HepG2 (cell line): ENCODE results near the gene MTPN.

Experiments used
- MYC ChIP-seq: sonication (generic); formaldehyde crosslinking; IDR thresholded peaks from 2 replicates; pipeline ENCODE4 v1.9.0; 2021; ENCODE audit warnings: missing genetic modification reagents, borderline replicate concordance
- RXRA ChIP-seq: sonication (generic); formaldehyde crosslinking; IDR thresholded peaks from 2 replicates; pipeline ENCODE4 v1.5.1; 2020; ENCODE audit warnings: missing genetic modification reagents
- SMC3 ChIP-seq: IDR thresholded peaks from 2 replicates; pipeline ENCODE4 v1.6.1; 2011; ENCODE audit warnings: low read length, improper control_type of control experiment
- ZFP1 ChIP-seq: IDR thresholded peaks from 2 replicates; pipeline ENCODE4 v1.6.1; 2016
- ZNF660 ChIP-seq: sonication (generic); formaldehyde crosslinking; IDR thresholded peaks from 2 replicates; pipeline ENCODE4 v1.5.1; 2020; ENCODE audit warnings: mild to moderate bottlenecking, low read depth, missing genetic modification reagents, borderline replicate concordance
- TF ChIP-seq, protein P1 (sequence below): IDR thresholded peaks from 2 replicates; pipeline ENCODE4 v1.6.1; 2016; ENCODE audit warnings: low read depth, control low read depth

DNA sequence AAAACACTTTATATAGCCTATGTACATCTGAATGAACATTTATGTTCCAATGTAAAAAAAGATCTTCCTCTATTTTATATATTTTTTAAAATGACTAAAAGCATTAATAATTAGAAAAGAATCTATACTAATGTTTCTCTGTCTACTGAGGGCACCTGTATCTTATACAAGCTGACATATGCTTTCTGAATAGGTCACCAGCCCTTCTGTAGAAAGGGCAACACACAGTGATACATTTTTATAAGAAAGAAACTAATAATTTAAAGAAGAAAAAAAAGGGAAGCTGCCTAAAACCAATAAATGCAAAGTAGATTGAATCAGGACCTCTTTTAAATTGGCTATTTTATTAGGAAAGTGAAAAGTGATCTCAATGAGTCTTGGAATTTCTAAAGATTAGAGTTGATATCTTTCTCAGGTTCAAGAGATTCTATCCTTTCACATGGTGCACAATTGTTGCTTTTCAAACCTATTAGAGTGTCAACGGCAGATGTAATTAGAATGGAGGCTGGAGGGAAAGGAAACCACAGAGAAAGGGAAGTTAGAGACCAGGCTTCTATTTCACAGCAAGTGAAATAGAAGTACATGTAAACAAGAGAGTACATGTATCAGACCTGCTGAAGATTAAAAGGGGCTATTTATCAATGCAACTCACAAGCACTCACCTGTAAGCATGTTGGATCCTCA, 6.3 kb downstream of the MTPN start:
- TF ChIP-seq SMC3 (no peak), ZFP1 (CRISPR knock-in tag) (no peak), RXRA (CRISPR knock-in tag) (no peak), ZNF660 (no peak), MYC (CRISPR knock-in tag) (no peak)
- TF ChIP-seq, protein P1, sequence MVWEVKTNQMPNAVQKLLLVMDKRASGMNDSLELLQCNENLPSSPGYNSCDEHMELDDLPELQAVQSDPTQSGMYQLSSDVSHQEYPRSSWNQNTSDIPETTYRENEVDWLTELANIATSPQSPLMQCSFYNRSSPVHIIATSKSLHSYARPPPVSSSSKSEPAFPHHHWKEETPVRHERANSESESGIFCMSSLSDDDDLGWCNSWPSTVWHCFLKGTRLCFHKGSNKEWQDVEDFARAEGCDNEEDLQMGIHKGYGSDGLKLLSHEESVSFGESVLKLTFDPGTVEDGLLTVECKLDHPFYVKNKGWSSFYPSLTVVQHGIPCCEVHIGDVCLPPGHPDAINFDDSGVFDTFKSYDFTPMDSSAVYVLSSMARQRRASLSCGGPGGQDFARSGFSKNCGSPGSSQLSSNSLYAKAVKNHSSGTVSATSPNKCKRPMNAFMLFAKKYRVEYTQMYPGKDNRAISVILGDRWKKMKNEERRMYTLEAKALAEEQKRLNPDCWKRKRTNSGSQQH (CRISPR knock-in tag): no peak
